ENCODE results near the gene C17orf107.

DNA sequence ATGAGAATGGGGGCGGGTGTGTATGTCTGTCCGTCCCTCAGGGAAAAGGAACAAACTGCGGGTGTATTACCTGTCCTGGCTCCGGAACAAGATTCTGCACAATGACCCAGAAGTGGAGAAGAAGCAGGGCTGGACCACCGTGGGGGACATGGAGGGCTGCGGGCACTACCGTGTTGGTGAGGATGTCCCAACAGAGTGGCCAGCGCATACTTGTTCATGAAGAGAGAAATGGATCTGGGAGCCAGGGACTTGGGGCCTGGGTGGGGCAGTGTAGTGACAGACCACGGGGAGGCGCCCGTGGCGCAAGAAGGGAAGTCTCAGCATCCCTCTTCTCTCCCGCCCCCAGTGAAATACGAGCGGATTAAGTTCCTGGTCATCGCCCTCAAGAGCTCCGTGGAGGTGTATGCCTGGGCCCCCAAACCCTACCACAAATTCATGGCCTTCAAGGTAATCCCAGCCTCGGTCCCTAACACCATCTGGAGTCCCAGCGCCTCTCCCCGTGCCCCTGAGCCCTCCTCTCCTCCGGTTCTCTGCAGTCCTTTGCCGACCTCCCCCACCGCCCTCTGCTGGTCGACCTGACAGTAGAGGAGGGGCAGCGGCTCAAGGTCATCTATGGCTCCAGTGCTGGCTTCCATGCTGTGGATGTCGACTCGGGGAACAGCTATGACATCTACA lies 3.5 kb upstream of the C17orf107 start:
- TF ChIP-seq NFIC (IDR thresholded peaks at IDR 0.05), result no peak
- no peak for TF ChIP-seq HDAC1 (IDR thresholded peaks at IDR 0.05)
- TF ChIP-seq, protein P1, sequence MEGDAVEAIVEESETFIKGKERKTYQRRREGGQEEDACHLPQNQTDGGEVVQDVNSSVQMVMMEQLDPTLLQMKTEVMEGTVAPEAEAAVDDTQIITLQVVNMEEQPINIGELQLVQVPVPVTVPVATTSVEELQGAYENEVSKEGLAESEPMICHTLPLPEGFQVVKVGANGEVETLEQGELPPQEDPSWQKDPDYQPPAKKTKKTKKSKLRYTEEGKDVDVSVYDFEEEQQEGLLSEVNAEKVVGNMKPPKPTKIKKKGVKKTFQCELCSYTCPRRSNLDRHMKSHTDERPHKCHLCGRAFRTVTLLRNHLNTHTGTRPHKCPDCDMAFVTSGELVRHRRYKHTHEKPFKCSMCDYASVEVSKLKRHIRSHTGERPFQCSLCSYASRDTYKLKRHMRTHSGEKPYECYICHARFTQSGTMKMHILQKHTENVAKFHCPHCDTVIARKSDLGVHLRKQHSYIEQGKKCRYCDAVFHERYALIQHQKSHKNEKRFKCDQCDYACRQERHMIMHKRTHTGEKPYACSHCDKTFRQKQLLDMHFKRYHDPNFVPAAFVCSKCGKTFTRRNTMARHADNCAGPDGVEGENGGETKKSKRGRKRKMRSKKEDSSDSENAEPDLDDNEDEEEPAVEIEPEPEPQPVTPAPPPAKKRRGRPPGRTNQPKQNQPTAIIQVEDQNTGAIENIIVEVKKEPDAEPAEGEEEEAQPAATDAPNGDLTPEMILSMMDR (IDR thresholded peaks at IDR 0.05 in 2 of 3, conservative IDR thresholded peaks at IDR 0.05 in 1 of 3; ENCODE audit: insufficient read depth in 2 of 3, low read depth in 1 of 3, low read length in 3 of 3), result peak; percentile 19 to 29 (median 23); a peak in 3 of 6 replicates
- TF ChIP-seq SREBF2 (CRISPR knock-in tag; IDR thresholded peaks at IDR 0.05), result no peak
- TF ChIP-seq CCNT2 (IDR thresholded peaks at IDR 0.05; ENCODE audit: borderline replicate concordance, extremely low read depth, insufficient read length, low read depth, low read length), result no peak
